Rectal smooth muscle tissue (tissue), 1 donor: ENCODE data around the gene VWA5B1.

Experiments
- H3K27ac ChIP-seq: one replicate; pipeline ENCODE4 v1.7.0; 2013; ENCODE audit warnings: low read depth, low read length, inconsistent platforms
- H3K27me3 ChIP-seq: one replicate; pipeline ENCODE4 v1.7.0; 2013; ENCODE audit warnings: low read length; ENCODE audit not compliant: control insufficient read depth, insufficient read depth
- H3K36me3 ChIP-seq: one replicate; pipeline ENCODE4 v1.7.0; 2013; ENCODE audit warnings: low read length; ENCODE audit not compliant: control insufficient read depth, insufficient read depth
- H3K4me1 ChIP-seq: one replicate; pipeline ENCODE4 v1.7.0; 2013; ENCODE audit warnings: low read length; ENCODE audit not compliant: control insufficient read depth, insufficient read depth
- H3K4me3 ChIP-seq: one replicate; pipeline ENCODE4 v1.7.0; 2013; ENCODE audit warnings: low read length
- H3K9ac ChIP-seq: one replicate; pipeline ENCODE4 v1.7.0; 2013; ENCODE audit warnings: low read length

VWA5B1 gene

DNA sequence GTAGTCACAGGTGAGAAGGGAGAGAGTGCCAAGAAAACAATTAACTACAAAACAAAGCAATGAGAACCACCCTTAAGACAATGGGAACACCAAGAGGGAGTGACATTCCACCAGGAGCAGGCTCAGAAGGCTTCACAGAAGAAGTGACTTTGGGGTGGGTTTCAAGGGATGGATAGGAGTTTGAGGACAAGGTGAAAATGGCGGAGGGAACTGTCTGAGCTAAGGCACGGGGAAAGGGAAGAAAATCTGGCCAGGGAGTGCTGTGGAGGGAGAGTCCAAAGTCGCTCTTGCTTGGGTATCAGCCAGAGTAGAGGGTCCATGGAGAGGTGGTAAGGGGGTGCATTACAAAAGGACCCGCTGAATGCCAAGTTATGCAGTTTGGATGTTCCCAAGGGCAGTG, 108.1 kb downstream of the VWA5B1 start:
- Histone ChIP-seq H3K4me1 (no peaks in the 10 kb centered on the region), H3K4me3 (no peak overlapping the region), H3K9ac (no peak overlapping the region), H3K36me3 (no peaks in the 10 kb centered on the region), H3K27ac (no peak overlapping the region), H3K27me3 (peaks cover 8% of the 10 kb centered on the region)

DNA sequence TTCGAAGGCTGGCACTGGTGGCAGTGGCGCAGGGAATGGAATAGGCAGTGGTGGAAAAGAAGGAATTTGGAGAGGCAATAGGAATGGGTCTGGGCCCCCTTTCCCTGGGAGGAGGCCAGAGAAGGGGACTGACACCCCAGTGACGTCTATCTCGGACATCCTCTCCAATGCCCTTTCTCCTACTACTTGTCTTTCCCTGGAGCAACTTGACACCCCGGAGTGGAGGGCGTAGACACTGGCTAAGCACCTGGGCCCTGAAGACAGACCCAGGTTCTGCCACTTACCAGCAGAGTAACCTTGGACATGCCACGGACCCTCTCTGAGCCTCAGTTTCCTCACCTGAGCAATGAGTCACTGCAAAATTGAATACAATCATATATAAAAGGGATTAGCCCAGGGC, 108.5 kb downstream of the VWA5B1 start:
- Histone ChIP-seq H3K9ac (no peak overlapping the region), H3K4me1 (no peaks in the 10 kb centered on the region), H3K27me3 (peaks cover 8% of the 10 kb centered on the region)

DNA sequence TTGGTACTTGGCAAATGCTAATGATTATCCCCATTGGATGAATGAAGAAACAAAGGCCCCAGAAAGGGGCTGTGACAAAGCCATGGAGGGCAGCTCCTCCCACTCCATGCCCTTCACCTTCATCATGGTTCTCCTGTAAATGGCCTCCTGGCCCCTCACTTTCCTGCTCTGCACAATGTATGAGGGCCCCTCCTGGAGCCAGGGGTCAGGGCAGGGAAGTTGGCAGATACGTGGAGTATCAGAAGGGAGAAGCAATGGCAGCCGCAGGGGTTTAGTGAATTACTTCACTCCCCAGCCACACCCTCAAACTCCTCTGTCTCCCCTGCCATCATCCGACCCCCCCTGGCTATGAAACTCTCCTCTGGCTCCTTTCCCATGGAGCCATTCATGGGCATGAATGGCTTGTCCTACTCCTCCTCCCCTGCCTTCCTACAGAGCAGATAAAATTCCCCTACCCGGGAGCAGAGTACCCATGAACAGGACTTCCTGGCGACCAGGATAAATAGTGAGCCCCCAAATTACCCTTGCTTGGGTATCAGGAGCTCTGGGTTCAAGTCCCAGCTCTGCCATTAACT, 109.0 kb downstream of the VWA5B1 start:
- H3K9ac ChIP-seq: no peak overlapping the region
- H3K27me3 ChIP-seq: peaks cover 8% of the 10 kb centered on the region
- H3K27ac ChIP-seq: no peak overlapping the region
- no peaks in the 10 kb centered on the region for H3K4me1 ChIP-seq
- H3K36me3 ChIP-seq: no peaks in the 10 kb centered on the region
- H3K4me3 ChIP-seq: no peak overlapping the region

More for the DNA sequence above, 108.5 kb downstream of the VWA5B1 start:
- H3K4me3 ChIP-seq: no peak overlapping the region
- no peak overlapping the region for H3K27ac ChIP-seq
- no peaks in the 10 kb centered on the region for H3K36me3 ChIP-seq

DNA sequence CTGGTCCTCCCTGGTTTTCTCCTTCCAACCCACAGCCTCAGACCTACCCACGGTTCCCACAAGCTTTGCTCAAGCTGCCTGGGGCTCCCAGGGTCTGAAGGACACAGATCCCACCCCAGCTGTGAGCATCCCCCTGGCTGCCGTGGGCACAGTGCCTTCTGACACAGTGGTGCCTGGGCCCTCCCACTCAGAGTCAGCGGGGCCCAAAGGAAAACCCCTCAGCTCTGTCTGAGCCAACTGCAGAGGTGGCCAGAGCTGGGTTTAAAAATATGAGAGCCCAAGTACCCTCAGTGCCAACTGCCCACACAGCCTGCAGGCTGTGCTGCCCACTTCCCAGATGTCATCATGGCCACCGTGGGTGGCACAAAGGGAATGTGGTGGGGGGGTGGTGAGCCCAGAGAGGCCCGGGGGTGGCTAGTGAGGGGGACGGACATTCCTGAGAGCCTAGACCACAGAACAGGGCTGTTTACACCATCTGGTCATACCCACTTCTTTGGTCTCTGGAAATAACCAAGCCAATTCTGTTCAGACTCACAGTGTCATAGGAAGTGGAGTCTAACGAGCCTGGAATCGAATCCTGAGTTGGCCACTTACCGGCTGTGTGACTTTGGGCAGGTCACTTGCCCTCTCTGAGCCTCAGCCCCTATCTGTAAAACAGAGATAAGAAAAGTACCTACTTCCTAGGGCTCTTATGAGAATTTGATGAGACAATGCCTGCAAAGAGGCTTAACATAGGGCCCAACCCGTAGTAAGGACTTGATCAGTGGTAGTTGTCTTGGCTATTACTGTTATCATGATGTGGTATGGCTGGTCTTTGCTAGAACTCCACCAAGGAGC, 109.9 kb downstream of the VWA5B1 start:
- H3K27ac ChIP-seq: no peak overlapping the region
- no peaks in the 10 kb centered on the region for H3K4me1 ChIP-seq
- no peak overlapping the region for H3K9ac ChIP-seq
- H3K27me3 ChIP-seq: peaks cover 12% of the 10 kb centered on the region
- no peak overlapping the region for H3K4me3 ChIP-seq
- no peaks in the 10 kb centered on the region for H3K36me3 ChIP-seq

DNA sequence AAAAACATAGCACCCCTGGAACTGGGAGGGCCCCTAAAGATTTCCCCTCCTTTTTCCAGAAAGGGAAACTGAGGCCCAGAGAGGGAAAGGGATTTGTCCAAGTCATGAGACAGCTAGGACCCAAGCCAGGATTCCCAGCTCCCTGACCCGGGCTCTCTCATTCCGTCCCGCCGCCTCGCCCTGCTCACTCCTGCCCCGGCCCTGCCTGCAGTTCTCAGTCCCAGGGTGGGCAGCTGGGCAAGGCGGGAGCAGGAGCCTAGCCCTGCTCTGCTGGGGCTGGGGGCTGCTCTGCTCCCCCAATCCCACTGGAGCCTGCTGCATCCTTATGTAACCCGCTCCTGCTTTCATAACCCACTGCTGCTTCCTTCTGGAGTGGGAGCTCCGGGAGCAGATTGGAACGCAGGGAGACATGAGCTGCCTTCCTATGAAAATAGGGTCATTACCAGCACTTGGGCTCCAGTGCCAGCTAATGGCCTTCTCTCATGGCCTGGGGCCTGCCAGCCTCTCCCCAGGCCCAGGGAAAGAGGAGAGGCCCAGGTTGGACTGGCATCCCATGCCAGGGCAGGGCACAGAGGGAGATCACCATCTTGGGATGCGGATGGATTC, 110.8 kb downstream of the VWA5B1 start:
- no peak overlapping the region for H3K4me3 ChIP-seq
- no peaks in the 10 kb centered on the region for H3K36me3 ChIP-seq
- H3K27ac ChIP-seq: no peak overlapping the region
- H3K9ac ChIP-seq: no peak overlapping the region
- H3K27me3 ChIP-seq: peaks cover 12% of the 10 kb centered on the region
- H3K4me1 ChIP-seq: no peaks in the 10 kb centered on the region

DNA sequence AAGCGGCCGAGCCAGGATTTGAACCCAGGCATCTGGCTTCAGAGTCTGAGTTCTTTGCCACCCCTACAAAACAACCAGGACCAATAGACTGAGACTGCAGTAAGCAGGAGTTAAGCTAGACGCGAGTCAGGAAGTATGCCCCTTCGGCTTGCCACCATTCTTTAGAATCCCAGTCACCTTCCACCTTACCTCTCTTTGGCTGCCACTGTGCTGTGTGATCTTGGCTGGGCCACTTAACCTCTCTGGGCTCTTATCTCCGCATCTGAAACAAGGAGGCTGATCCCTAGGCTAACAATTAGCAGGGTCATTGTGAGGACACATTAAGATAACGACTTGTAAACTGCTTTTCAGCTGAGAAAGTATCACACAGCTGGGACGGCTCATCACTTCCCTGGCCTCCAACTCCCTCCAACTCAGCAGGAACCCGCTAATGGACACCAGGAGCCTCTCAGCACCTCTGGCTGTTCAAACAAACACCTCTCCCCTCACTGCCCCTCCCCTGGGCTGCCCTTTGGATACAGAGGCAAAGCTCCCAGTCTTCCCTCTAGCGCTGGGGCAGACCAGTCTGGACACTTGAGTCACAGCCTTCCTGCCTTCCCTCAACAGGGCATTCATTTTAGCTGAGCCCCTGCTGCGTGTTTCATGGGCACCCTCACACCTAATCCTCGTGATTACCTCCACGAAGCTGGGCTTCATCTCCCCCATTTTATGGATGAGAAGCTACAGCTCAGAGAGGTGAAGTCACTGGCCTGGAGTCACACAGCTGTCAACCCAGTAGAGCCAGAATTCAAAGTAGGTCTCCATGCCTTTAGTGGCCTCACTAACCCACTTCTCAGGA, 112.1 kb downstream of the VWA5B1 start:
- Histone ChIP-seq H3K27ac (no peak overlapping the region), H3K9ac (no peak overlapping the region), H3K4me1 (no peaks in the 10 kb centered on the region), H3K4me3 (no peak overlapping the region), H3K36me3 (no peaks in the 10 kb centered on the region), H3K27me3 (peaks cover 12% of the 10 kb centered on the region)

DNA sequence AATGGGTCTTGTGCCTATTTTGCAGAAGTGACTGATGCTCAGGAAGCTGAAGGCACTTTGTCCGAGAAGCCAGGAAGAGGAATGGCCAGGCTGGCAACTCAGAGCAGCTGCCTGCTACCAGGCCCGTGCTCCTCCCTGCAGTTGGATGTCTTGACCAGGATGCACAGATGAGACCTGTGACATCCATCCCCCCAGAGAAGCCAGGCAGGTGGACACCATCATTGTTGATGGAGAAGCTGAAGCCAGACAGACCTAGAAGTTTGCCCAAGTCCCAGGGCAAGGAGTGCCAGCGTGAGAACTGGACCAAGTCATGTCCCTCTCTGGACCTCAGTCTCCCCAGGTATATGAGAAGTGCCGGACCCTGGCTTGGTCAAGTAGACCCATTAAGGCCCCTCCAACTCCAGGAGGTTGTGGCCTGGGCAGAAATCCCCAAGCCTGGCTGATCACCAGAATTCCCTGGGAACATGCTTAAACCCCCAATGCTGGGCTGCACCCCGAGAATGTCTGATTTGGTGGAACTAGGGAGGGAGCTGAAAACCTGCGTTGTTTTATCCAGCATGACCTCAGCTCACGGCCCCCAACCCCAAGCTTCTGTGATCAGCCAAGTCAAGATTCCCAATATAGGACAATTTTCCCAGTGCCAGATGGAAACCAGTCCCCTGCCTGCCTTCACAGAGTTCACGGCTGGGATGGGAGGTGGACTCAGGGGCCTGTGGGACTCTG, 112.9 kb downstream of the VWA5B1 start:
- H3K27me3 ChIP-seq: peaks cover 12% of the 10 kb centered on the region
- no peak overlapping the region for H3K9ac ChIP-seq
- H3K4me3 ChIP-seq: no peak overlapping the region
- H3K4me1 ChIP-seq: no peaks in the 10 kb centered on the region
- no peak overlapping the region for H3K27ac ChIP-seq
- H3K36me3 ChIP-seq: no peaks in the 10 kb centered on the region

DNA sequence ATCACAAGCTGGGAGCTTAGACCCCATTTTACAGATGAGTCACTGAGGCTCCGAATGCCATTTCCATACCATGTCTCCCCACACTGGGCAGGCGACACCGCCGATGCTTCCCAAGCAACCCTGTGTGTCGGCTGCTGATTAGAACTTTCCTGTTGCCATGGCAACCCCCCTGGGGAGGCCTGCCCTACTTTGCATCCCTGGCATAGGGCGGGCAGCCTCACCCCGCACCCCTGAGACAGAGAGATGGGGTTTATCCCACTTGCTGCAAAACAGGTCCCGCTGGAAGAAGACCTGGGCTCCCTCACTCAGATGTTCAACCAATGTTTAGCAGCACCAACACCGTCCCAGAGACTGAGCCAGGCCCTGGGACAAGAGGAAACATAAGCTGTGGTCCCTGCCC, 113.8 kb downstream of the VWA5B1 start:
- Histone ChIP-seq H3K9ac (no peak overlapping the region), H3K4me3 (no peak overlapping the region), H3K4me1 (no peaks in the 10 kb centered on the region), H3K36me3 (no peaks in the 10 kb centered on the region), H3K27ac (no peak overlapping the region), H3K27me3 (peaks cover 12% of the 10 kb centered on the region)
